Left kidney (tissue), 2 donors: ENCODE results near the gene ADGRL4. TPM values are rescaled to one million over a fixed set of nuclear protein-coding genes. Genes with fewer than 3 reads are reported as not detected.
"Not testable (repeated sequence)": the region's sequence is repeated elsewhere in the genome, so short reads cannot be mapped to it uniquely, and the experiment has no call there.

Experiments used
- DNase-seq: peaks from one replicate; pipeline ENCODE4 v3.0.0-alpha.2; 2013
- polyA plus RNA-seq: library from polyadenylated mRNA; unstranded; fragments of 120-200 nt; gene quantifications from one replicate; pipeline ENCODE4 v1.2.1, GENCODE V29; 2013; ENCODE audit not compliant: insufficient read length

ADGRL4 gene
- polyA plus RNA-seq, 1 donor, result 22.0 TPM

DNA sequence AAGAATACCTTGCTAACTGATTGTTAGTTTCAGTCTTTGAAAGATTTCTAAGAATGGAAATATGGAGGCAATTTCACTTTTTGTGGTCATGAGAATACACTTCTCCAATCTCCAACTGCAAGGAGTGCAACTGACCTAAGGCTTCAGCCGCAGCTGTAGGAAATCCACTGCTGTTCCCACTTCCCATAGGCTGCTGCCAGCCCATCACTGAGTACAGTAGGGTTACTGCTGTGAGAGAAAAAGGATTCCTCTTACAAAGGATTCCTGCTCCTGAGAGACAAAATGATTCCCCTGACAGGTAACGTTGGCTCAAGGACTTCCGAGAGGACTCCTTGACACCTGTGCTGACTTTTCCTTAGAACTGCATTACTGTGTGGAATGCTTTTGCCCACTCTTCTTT lies 87.4 kb downstream of the ADGRL4 start:
- no peak for DNase-seq

GRCh38 chr1:78918157-78918556 lies 88.4 kb downstream of the ADGRL4 start:
- DNase-seq, result no peak

DNA sequence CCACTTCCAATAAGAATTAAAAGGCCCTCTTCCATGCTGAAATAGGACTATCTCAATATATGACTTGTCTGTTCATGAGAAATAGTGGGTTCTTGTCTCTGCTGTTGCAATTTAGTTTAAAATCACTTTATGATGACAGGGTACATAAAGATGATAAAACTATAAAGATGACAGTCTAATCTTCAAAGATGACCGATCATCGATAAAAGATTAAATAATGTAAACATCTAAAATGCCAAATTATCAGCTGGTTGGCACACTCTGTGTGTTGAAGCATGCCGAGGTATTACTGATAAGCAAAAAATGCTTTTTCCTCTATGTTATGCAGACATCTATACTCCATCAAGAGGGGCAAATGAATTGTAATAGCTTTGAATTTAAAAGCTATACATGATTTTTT lies 89.5 kb downstream of the ADGRL4 start:
- no peak for DNase-seq

DNA sequence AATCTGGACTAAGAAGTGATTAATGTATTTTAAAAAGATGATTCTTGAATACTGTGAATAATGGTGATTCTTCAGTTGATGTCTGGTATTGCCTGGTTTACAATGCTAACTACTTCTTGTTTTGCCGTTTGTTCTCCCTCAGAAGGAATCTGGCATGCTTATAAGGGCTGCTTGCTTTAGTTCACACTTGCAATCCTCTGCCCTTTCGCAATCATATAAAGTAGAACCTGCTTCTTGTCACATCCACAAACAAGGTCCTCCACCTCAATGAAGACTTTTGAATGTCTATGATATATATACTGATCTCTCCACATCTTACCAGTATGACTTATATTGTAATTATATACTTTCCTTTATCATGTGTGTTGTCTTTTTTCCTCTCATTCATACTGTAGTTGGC lies 92.6 kb downstream of the ADGRL4 start:
- no peak for DNase-seq

- no peak for DNase-seq
These were observed 94.3 kb downstream of the ADGRL4 start for GRCh38 chr1:78911956-78912880.

DNA sequence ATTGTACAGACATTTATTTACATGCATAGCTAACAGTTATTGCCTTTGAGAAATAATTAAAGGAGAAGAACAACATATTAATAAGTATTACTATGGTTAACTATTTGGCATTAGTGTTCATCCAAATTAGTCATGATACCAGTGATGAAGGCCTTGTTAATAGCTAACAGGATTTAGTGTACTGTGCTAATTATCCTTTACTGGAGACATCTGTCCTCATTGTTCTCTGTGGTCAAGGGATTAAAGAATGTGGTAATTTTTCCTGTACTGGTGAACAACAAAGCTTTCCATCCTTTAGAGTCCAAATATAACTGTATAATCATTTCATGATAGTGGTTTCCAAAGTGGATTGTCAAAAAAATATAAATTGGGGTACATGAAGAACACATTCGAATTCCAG lies 103.9 kb downstream of the ADGRL4 start:
- no peak for DNase-seq

DNA sequence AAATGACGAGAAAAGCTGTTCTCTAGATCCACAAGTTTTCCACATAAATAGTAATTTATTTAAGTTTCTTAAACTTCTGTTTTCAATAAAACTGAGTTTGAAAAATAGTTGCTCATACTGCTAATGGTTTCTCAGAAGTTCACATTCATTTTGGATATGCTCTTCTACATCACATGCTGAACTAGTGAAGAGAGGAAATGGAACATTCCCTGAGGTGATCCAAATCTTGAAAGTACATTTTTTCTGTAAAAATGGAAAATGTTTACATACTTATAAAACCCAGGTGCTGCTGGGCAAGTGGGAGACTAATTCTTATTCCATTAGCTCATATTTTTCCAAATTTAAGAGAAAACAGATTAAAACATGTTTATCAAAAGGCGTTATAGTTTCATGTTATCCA lies 111.7 kb downstream of the ADGRL4 start:
- no peak for DNase-seq

DNA sequence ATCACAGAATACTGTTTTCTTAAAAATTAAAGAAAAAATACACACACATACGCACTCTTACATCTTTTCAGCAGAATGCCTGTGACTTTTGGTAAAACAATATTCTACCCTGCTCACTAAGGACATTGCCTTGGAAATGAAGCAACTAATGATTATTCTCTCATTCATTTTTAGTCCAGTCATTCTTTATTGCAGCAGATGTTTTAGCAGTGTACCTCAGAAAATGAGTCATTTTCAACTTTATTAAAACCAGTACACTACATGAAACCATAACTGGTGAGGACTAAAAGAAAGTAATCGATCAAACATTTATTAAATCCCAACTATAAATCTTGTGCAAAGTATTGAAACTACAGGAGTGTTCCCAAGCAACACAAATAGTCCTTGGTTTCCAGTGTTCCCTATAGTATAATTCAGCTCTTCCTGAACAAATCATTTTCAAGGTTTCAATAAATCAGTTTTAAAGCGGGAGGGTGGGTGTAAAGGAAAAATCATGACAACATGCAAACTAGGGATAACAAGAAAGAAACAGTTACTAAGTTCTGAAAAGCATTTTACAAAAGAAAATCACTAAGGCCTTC lies 114.2 kb downstream of the ADGRL4 start:
- DNase-seq, result no peak

DNA sequence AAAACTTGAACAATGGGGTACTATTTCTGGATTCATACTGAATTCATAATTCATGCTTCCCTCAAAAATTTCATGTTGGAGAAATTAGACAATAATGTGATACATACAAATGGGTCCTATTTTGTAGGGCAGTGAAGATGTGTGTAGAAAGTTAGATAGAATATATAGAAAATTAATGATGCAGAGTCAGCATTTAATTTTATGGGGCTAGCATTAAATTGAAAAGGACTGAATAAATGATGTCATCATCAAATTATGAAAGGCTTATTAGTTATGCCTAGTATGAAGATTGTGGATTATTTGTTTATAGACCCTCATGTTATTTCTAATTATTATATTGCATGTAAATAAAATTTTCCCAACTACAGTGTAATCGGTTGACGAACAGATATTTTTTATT lies 119.1 kb downstream of the ADGRL4 start:
- DNase-seq, result no peak

DNA sequence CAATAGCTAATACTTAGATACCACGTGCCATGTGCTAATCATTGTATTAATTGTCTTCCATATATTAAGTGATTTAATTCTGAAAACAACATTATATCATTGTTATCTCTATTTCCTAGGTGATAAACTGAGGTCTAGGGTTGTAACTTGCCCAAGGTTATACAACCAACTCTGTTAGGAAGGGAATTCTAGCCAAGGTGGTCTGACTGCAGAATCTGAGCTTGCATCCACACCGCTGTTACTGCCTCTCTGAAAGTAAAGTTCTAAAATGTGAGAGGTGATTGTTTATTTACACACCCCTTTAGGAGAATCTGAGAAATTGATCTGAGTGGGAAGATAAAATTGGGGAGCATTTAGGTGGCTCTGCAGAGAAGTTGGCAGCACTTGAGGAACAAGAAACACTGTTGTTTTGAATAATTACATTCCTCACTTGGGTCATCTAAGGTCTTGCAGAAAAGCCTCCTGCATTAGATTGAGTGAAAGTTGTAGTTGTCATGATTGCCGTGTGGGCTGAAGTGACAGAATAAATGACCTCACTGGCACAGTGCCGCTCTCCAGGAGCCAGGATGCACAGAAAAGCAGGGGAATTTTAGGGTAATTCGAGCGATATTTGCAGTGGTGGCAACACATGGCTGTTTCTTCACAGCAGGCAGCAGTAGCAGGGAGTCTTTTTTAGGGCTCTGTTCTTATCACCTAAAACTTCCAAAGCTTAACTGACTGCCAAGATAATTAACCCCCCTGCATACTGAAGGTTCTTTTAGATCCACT lies 121.7 kb downstream of the ADGRL4 start:
- no peak for DNase-seq

GRCh38 chr1:78880223-78880622 lies 126.3 kb downstream of the ADGRL4 start:
- DNase-seq, result no peak

DNA sequence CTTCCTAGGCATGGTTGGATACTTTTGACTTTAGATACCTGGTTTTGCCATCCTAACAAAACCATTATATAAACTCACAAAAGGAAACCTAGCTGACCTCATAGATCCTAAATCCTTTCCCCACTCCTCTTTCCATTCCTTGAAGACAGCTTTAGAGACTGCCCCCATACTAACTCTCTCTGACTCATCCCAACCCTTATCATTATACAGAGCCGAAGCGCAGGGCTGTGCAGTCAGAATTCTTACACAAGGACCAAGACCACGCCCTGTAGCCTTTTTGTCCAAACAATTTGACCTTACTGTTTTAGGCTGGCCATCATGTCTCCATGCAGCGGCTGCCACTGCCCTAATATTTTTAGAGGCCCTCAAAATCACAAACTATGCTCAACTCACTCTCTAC lies 130.5 kb downstream of the ADGRL4 start:
- DNase-seq, result not testable (repeated sequence)

- not testable (repeated sequence) for DNase-seq
These were observed 133.7 kb downstream of the ADGRL4 start for GRCh38 chr1:78872801-78873200.

- no peak for DNase-seq
These were observed 135.3 kb downstream of the ADGRL4 start for GRCh38 chr1:78871249-78871648.

DNA sequence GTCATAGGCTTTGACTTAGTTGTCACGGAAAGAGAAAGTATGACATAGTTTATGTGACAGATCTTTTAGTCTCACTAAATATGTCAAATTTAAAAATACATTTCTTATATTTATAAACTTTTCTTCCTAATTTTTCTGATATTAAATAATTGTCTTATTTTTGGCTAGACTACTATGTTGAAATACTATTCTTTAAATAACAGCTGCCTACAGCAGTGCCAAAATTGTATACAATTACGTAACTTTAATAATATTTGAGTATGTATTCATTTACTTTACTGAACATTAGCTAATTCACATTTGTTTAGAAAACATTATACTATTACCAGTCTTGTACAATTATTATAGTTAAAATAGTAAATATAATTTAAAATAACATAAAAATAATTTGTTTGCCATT lies 137.4 kb downstream of the ADGRL4 start:
- DNase-seq, result no peak

DNA sequence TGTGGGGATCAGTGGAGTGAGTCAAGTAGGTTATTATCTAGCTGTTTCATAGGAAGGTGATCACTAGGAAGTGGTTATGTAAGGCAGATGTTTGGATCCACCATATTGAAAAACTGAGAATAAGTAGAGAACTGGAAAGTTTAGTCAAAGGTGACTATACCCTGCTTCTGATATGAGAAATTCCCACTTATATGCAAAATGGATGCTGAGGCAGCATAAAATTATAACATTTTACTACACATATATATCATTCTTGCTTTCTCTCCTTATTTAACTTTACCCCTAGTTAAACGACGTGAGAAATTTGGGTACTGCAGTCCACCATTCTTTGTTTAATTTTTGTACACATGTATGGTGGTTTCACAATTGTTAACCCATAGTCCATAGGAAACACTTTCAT lies 142.4 kb downstream of the ADGRL4 start:
- no peak for DNase-seq

GRCh38 chr1:78856096-78856495 lies 150.4 kb downstream of the ADGRL4 start:
- no peak for DNase-seq

DNA sequence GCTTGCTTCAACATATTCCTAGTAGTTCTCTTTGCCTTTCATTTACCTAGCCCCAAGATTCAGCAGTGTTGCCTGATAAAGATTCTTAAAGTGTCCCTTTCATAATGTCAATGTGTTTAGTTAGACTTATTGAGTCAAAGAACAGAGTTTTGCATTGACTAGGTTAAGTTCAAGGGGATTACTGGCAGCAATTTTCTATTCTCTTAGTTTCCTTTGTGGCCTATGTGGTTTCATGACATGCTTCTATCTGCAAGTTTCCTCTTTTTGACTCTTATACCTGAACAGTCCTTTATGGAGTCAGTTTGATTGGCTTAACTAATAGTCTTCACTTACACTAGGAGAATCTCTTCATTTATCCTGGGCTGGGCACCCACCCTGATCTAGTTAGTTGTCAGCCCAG lies 151.3 kb downstream of the ADGRL4 start:
- no peak for DNase-seq

- DNase-seq, result no peak
These were observed 152.0 kb downstream of the ADGRL4 start for GRCh38 chr1:78854556-78854955.

GRCh38 chr1:78843546-78843945 lies 163.0 kb downstream of the ADGRL4 start:
- no peak for DNase-seq

GRCh38 chr1:78843111-78843510 lies 163.4 kb downstream of the ADGRL4 start:
- no peak for DNase-seq

GRCh38 chr1:78840453-78841271 lies 165.9 kb downstream of the ADGRL4 start:
- DNase-seq, result no peak
